IMR-90 (cell line): ENCODE measurements around the gene CEACAM1. TPM values are rescaled to one million over a fixed set of nuclear protein-coding genes. Genes with fewer than 3 reads are reported as not detected.

Experiments used
- ATAC-seq: fragments of 200-7000 bp; cut with Tn5 transposase; 2 replicates; pipeline ENCODE4 v1.9.1; 2020; ENCODE audit warnings: low read depth, mild to moderate bottlenecking, moderate library complexity
- BruUV-seq: library from RNA; stranded (reverse); fragments of 400-500 nt; replicated peaks from 2 replicates; lab custom pipeline; 2021; lab: Mats Ljungman, UMichigan
- CTCF ChIA-PET: fragments of 300-600 bp; formaldehyde crosslinking; extraction: SDS; loops from one replicate; lab custom pipeline; 2021; ENCODE audit warnings: antibody characterized with exemption; lab: Yijun Ruan, JAX
- POLR2A ChIA-PET: fragments of 300-600 bp; sonication (Branson Sonifier 250); formaldehyde crosslinking; loops from one replicate; lab custom pipeline; 2022; ENCODE audit warnings: antibody characterized with exemption; ENCODE audit not compliant: unreplicated experiment; lab: Charles Lee
- DNase-seq: peaks from one replicate; pipeline ENCODE4 v3.0.0; 2013
- H2AFZ ChIP-seq: replicated peaks from 2 replicates; pipeline ENCODE3; 2013; ENCODE audit warnings: low read length, mild to moderate bottlenecking; ENCODE audit not compliant: poor library complexity
- H2AK5ac ChIP-seq: 2 replicates; pipeline ENCODE4 v1.6.1; 2013; ENCODE audit warnings: low read depth, low read length, inconsistent platforms
- H2AK9ac ChIP-seq: replicated peaks from 2 replicates; pipeline ENCODE3; 2013; ENCODE audit warnings: mild to moderate bottlenecking, low read depth, low read length, moderate library complexity; ENCODE audit not compliant: poor library complexity
- H2BK120ac ChIP-seq: 2 replicates; pipeline ENCODE4 v1.6.1; 2013; ENCODE audit warnings: low read depth, low read length, inconsistent platforms
- H2BK15ac ChIP-seq: 3 replicates; pipeline ENCODE4 v1.6.1; 2013; ENCODE audit warnings: low read depth, low read length, inconsistent platforms
- H2BK20ac ChIP-seq: 2 replicates; pipeline ENCODE4 v1.6.1; 2013; ENCODE audit warnings: low read depth, mild to moderate bottlenecking, inconsistent platforms, low read length, moderate library complexity
- H2BK5ac ChIP-seq: 2 replicates; pipeline ENCODE4 v1.6.1; 2013; ENCODE audit warnings: mild to moderate bottlenecking, low read depth, low read length, inconsistent platforms; ENCODE audit not compliant: poor library complexity, severe bottlenecking
- H3K14ac ChIP-seq: replicated peaks from 2 replicates; pipeline ENCODE4 v1.6.1; 2013; ENCODE audit warnings: low read depth, low read length, inconsistent platforms
- H3K18ac ChIP-seq: 2 replicates; pipeline ENCODE4 v1.6.1; 2013; ENCODE audit warnings: low read depth, low read length, control low read depth
- H3K23ac ChIP-seq: 2 replicates; pipeline ENCODE4 v1.6.1; 2013; ENCODE audit warnings: low read depth, low read length, inconsistent platforms
- H3K27ac ChIP-seq: 2 replicates; pipeline ENCODE4 v1.5.1; 2013; ENCODE audit warnings: mild to moderate bottlenecking, control low read depth, low read length; ENCODE audit not compliant: insufficient read depth
- H3K27me3 ChIP-seq: 2 replicates; pipeline ENCODE4 v1.6.1; 2013; ENCODE audit warnings: low read length; ENCODE audit not compliant: control insufficient read depth, insufficient read depth
- H3K36me3 ChIP-seq: 2 replicates; pipeline ENCODE4 v1.6.1; 2013; ENCODE audit warnings: low read length, mixed read lengths; ENCODE audit not compliant: control insufficient read depth, insufficient read depth
- H3K4ac ChIP-seq: 2 replicates; pipeline ENCODE4 v1.6.1; 2013; ENCODE audit warnings: low read depth, low read length, inconsistent platforms
- H3K4me1 ChIP-seq: 2 replicates; pipeline ENCODE4 v1.6.1; 2013; ENCODE audit warnings: low read length, mixed read lengths; ENCODE audit not compliant: control insufficient read depth, insufficient read depth
- H3K4me2 ChIP-seq: 2 replicates; pipeline ENCODE4 v1.6.1; 2013; ENCODE audit warnings: low read depth, mild to moderate bottlenecking, control low read depth, low read length, moderate library complexity
- H3K4me3 ChIP-seq: 2 replicates; pipeline ENCODE4 v1.5.1; 2013; ENCODE audit warnings: low read depth, mild to moderate bottlenecking, control low read depth, low read length, moderate library complexity; ENCODE audit not compliant: insufficient read depth
- H3K56ac ChIP-seq: 2 replicates; pipeline ENCODE4 v1.6.1; 2013; ENCODE audit warnings: low read length, inconsistent platforms; ENCODE audit not compliant: insufficient read depth; ENCODE audit errors: extremely low read depth
- H3K79me1 ChIP-seq, 2 experiments: 2 replicates each; pipeline ENCODE4 v1.6.1; 2013; ENCODE audit warnings: low read length in 2 of 2, inconsistent platforms in 1 of 2, low read depth in 1 of 2
- H3K9ac ChIP-seq: 2 replicates; pipeline ENCODE4 v1.6.1; 2013; ENCODE audit warnings: low read depth, low read length, control low read depth
- H3K9me1 ChIP-seq: 2 replicates; pipeline ENCODE4 v1.6.1; 2013; ENCODE audit warnings: low read length, inconsistent platforms; ENCODE audit not compliant: insufficient read depth
- H3K9me3 ChIP-seq: 2 replicates; pipeline ENCODE4 v1.6.1; 2013; ENCODE audit warnings: low read length; ENCODE audit not compliant: control insufficient read depth, insufficient read depth
- H4K20me1 ChIP-seq: 2 replicates; pipeline ENCODE4 v1.6.1; 2013; ENCODE audit warnings: low read length, inconsistent platforms; ENCODE audit not compliant: insufficient read depth
- H4K5ac ChIP-seq: 2 replicates; pipeline ENCODE4 v1.6.1; 2013; ENCODE audit warnings: mild to moderate bottlenecking, low read depth, low read length, control low read depth
- H4K8ac ChIP-seq, 2 experiments: 2 replicates each; pipeline ENCODE4 v1.6.1; 2013; ENCODE audit warnings: low read depth in 2 of 2, low read length in 2 of 2, control low read depth in 1 of 2, inconsistent platforms in 1 of 2
- H4K91ac ChIP-seq: 2 replicates; pipeline ENCODE4 v1.6.1; 2013; ENCODE audit warnings: low read depth, low read length, inconsistent platforms; ENCODE audit not compliant: insufficient read depth
- BHLHE40 ChIP-seq: fragments of 150-350 bp; IDR thresholded peaks from 2 replicates; pipeline ENCODE4 v1.6.1; 2016; ENCODE audit warnings: mild to moderate bottlenecking, low read depth, low read length
- CEBPB ChIP-seq: IDR thresholded peaks from 2 replicates; pipeline ENCODE4 v1.6.1; 2012; ENCODE audit warnings: low read depth, low read length, improper control_type of control experiment
- CHD1 ChIP-seq: IDR thresholded peaks from 2 replicates; pipeline ENCODE4 v1.6.1; 2012; ENCODE audit warnings: low read depth, low read length, improper control_type of control experiment
- FOS ChIP-seq: fragments of 150-350 bp; IDR thresholded peaks from 2 replicates; pipeline ENCODE4 v1.6.1; 2016; ENCODE audit warnings: low read depth, low read length
- MAFK ChIP-seq: IDR thresholded peaks from 2 replicates; pipeline ENCODE4 v1.6.1; 2012; ENCODE audit warnings: low read depth, low read length, improper control_type of control experiment
- MAZ ChIP-seq: IDR thresholded peaks from 2 replicates; pipeline ENCODE4 v1.6.1; 2012; ENCODE audit warnings: low read depth, mild to moderate bottlenecking, low read length, improper control_type of control experiment, moderate library complexity, borderline replicate concordance
- MXI1 ChIP-seq: IDR thresholded peaks from 2 replicates; pipeline ENCODE4 v1.6.1; 2012; ENCODE audit warnings: low read depth, mild to moderate bottlenecking, low read length, moderate library complexity, borderline replicate concordance
- NFE2L2 ChIP-seq: fragments of 150-350 bp; IDR thresholded peaks from 2 replicates; pipeline ENCODE4 v1.6.1; 2016; ENCODE audit warnings: low read depth, mild to moderate bottlenecking, low read length
- POLR2A ChIP-seq: IDR thresholded peaks from 2 replicates; pipeline ENCODE4 v1.6.1; 2012; ENCODE audit warnings: mild to moderate bottlenecking, low read depth, low read length
- RAD21 ChIP-seq: IDR thresholded peaks from 2 replicates; pipeline ENCODE4 v1.6.1; 2012; ENCODE audit warnings: low read length, improper control_type of control experiment
- RCOR1 ChIP-seq: IDR thresholded peaks from 2 replicates; pipeline ENCODE4 v1.6.1; 2012; ENCODE audit warnings: mild to moderate bottlenecking, low read length, improper control_type of control experiment; ENCODE audit not compliant: insufficient replicate concordance
- RFX5 ChIP-seq: IDR thresholded peaks from 2 replicates; pipeline ENCODE4 v1.8.0; 2012; ENCODE audit warnings: low read depth, mild to moderate bottlenecking, low read length, moderate library complexity
- SMC3 ChIP-seq: fragments of 150-350 bp; IDR thresholded peaks from 2 replicates; pipeline ENCODE4 v1.6.1; 2016; ENCODE audit warnings: low read depth, mild to moderate bottlenecking, antibody characterized with exemption, low read length, moderate library complexity
- WGBS, 2 experiments: methylation state at CpG; one replicate each; pipeline versions ENCODE4 v1.1.5 to v1.1.7; 2013; ENCODE audit warnings: missing lambda C conversion rate in 2 of 2; ENCODE audit not compliant: insufficient read length in 1 of 2; ENCODE audit errors: extremely low coverage in 2 of 2; 5-methylcytosine and 5-hydroxymethylcytosine counted together
- dilution Hi-C: fragments of 300-500 bp; cut with HindIII; formaldehyde crosslinking; loops from one replicate; pipeline ENCODE4 v1.14.3; 2018; ENCODE audit warnings: low sequenced_read_pairs; ENCODE audit not compliant: unreplicated experiment
- in situ Hi-C: fragments of 300-500 bp; cut with MboI; formaldehyde crosslinking; loops from 3 replicates; pipeline ENCODE4 v1.14.3; 2019; ENCODE audit warnings: low sequenced_read_pairs, inconsistent platforms, mixed read lengths
- intact Hi-C: fragments of 100-400 bp; cut with micrococcal nuclease; formaldehyde crosslinking; loops from 2 replicates; pipeline ENCODE4 v1.10.0; 2022
- polyA plus RNA-seq, 3 experiments: library from polyadenylated mRNA; depleted of rRNA; stranded (reverse); fragments of >200 nt; gene quantifications; 2 replicates each; pipeline ENCODE4 v1.2.3, GENCODE V29; 2012; ENCODE audit warnings: low replicate concordance in 1 of 3
- total RNA-seq: library from RNA; depleted of rRNA; stranded (reverse); fragments of >200 nt; gene quantifications from 2 replicates; pipeline ENCODE4 v1.2.3, GENCODE V29; 2012
- TF ChIP-seq, protein P1 (sequence below): fragments of 150-350 bp; IDR thresholded peaks from 2 replicates; pipeline ENCODE4 v1.6.1; 2017; ENCODE audit warnings: mild to moderate bottlenecking, antibody characterized with exemption, low read length, low read depth
- TF ChIP-seq, protein P2 (sequence below): fragments of 150-350 bp; IDR thresholded peaks from 2 replicates; pipeline ENCODE4 v1.6.1; 2016; ENCODE audit warnings: low read depth, mild to moderate bottlenecking, low read length, moderate library complexity, borderline replicate concordance

CEACAM1 gene
- total and polyA plus RNA-seq, 2 of the 4 experiments (the other 2 are of a cell fraction) = not detected

DNA sequence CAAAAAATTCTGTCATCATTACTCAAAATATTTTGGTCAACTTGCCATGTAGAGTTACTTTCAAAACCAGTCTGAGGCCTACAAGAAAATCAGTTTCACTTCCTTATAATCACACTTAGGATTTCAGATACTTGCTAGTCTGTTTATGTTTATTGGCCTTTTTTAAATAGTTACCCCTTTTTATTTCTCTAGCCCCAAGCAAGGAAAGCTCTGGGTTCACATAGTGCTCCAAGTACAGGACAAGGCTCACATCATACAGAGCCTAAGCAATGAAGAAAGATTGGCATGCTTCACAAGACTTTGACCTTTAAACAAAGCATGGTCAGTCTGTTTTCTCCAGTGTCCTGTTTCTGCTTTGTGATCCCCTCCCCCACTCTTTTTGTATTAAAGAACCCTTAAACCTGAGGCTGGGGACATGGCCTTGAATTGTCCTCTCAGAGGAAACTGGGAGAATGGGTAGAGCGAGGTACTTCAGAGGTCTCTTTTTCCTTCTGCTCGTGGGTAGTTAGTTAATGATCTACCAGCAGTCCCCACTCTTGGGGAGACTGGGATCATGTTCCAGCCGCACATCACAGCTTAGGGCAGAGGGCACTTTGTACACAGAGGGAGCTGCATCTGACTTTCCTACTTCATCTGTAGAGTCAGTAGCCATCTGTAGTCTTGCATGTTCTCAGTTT is 30.7 kb downstream of the CEACAM1 start:
- intact Hi-C loops (no loop called here), dilution Hi-C loops (no loop called here), in situ Hi-C loops (no loop called here)
- no peak overlapping the region for H2AFZ ChIP-seq
- no peak overlapping the region for H3K4ac ChIP-seq
- H4K5ac ChIP-seq = no peak overlapping the region
- TF ChIP-seq SMC3 (no peak), RCOR1 (no peak), RAD21 (no peak), CEBPB (no peak), MXI1 (no peak), RFX5 (no peak), NFE2L2 (no peak), BHLHE40 (no peak), MAZ (no peak), FOS (no peak), POLR2A (no peak), CHD1 (no peak), MAFK (no peak)
- TF ChIP-seq, protein P1, sequence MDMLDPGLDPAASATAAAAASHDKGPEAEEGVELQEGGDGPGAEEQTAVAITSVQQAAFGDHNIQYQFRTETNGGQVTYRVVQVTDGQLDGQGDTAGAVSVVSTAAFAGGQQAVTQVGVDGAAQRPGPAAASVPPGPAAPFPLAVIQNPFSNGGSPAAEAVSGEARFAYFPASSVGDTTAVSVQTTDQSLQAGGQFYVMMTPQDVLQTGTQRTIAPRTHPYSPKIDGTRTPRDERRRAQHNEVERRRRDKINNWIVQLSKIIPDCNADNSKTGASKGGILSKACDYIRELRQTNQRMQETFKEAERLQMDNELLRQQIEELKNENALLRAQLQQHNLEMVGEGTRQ = no peak
- TF ChIP-seq, protein P2, sequence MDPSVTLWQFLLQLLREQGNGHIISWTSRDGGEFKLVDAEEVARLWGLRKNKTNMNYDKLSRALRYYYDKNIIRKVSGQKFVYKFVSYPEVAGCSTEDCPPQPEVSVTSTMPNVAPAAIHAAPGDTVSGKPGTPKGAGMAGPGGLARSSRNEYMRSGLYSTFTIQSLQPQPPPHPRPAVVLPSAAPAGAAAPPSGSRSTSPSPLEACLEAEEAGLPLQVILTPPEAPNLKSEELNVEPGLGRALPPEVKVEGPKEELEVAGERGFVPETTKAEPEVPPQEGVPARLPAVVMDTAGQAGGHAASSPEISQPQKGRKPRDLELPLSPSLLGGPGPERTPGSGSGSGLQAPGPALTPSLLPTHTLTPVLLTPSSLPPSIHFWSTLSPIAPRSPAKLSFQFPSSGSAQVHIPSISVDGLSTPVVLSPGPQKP = no peak
- WGBS, 2 experiments = no CpG with 5 or more reads among the region's 3 CpGs
- H3K79me1 ChIP-seq = no peaks in the 10 kb centered on the region
- no peak overlapping the region for H3K4me2 ChIP-seq
- no peak overlapping the region for H3K23ac ChIP-seq
- CTCF ChIA-PET = no interaction called here
- H3K18ac ChIP-seq = no peak overlapping the region
- H3K4me1 ChIP-seq = no peaks in the 10 kb centered on the region
- no peak overlapping the region for H2AK9ac ChIP-seq
- no peak overlapping the region for H4K91ac ChIP-seq
- H2BK15ac ChIP-seq = no peak overlapping the region
- no peaks in the 10 kb centered on the region for H4K20me1 ChIP-seq
- no TSS peak for BruUV-seq
- no peak for ATAC-seq
- H3K4me3 ChIP-seq = no peak overlapping the region
- DNase-seq = no peak
- H2AK5ac ChIP-seq = no peak overlapping the region
- H4K8ac ChIP-seq = no peak overlapping the region
- H3K27me3 ChIP-seq = peaks cover 16% of the 10 kb centered on the region
- no peaks in the 10 kb centered on the region for H3K36me3 ChIP-seq
- no peak overlapping the region for H3K56ac ChIP-seq
- H3K9me1 ChIP-seq = no peaks in the 10 kb centered on the region
- no peak overlapping the region for H3K9ac ChIP-seq
- no peak overlapping the region for H2BK5ac ChIP-seq
- H3K27ac ChIP-seq = no peak overlapping the region
- H2BK20ac ChIP-seq = no peak overlapping the region
- H3K14ac ChIP-seq = no peak overlapping the region
- no peaks in the 10 kb centered on the region for H3K9me3 ChIP-seq
- H2BK120ac ChIP-seq = no peak overlapping the region
- POLR2A ChIA-PET = no interaction called here
